Gastroesophageal sphincter (tissue), 4 donors: ENCODE measurements around the gene NME2. TPM values are rescaled to one million over a fixed set of nuclear protein-coding genes. Genes with fewer than 3 reads are reported as not detected.

Experiments
- ATAC-seq: fragments of 150-250 bp; one replicate; pipeline ENCODE4 v1.9.1; 2016; ENCODE audit warnings: mild to moderate bottlenecking, moderate library complexity
- H3K27ac ChIP-seq, 4 donors: fragments of 200-600 bp; sonication (generic) in 3 of 4; 1 replicate in 3 of 4; 2 replicates in 1 of 4; pipeline ENCODE4 v1.5.1; 2016 to 2019
- H3K27me3 ChIP-seq: fragments of 200-600 bp; sonication (generic); one replicate; pipeline ENCODE4 v1.5.1; 2019
- H3K36me3 ChIP-seq, 2 donors: fragments of 200-600 bp; sonication (generic); one replicate each; pipeline ENCODE4 v1.5.1; 2019; ENCODE audit warnings: control low read depth in 1 of 2
- H3K4me1 ChIP-seq, 3 donors: fragments of 200-600 bp; sonication (generic); 1 replicate in 2 of 3; 2 replicates in 1 of 3; pipeline ENCODE4 v1.5.1; 2016 to 2019; ENCODE audit warnings: control low read depth in 2 of 3
- H3K4me3 ChIP-seq, 2 donors: fragments of 200-600 bp; sonication (generic); one replicate each; pipeline ENCODE4 v1.5.1; 2019; ENCODE audit warnings: mild to moderate bottlenecking in 1 of 2, moderate library complexity in 1 of 2
- H3K9me3 ChIP-seq, 3 donors: fragments of 200-600 bp; sonication (generic); one replicate each; pipeline ENCODE4 v1.5.1; 2017 to 2019; ENCODE audit warnings: control low read depth in 2 of 3
- EP300 ChIP-seq: sonication (generic); formaldehyde crosslinking; IDR thresholded peaks from one replicate; pipeline ENCODE4 v1.6.1; 2017; ENCODE audit warnings: antibody characterized with exemption, mild to moderate bottlenecking
- POLR2A ChIP-seq, 2 donors: fragments of 450-650 bp; IDR thresholded peaks; one replicate each; pipeline ENCODE4 v1.6.1; 2017; ENCODE audit warnings: antibody characterized with exemption in 2 of 2, mild to moderate bottlenecking in 2 of 2, moderate library complexity in 1 of 2
- POLR2AphosphoS5 ChIP-seq: sonication (generic); formaldehyde crosslinking; IDR thresholded peaks from one replicate; pipeline ENCODE4 v1.6.1; 2017; ENCODE audit warnings: antibody characterized with exemption
- WGBS, 2 donors: methylation state at CpG; one replicate each; pipeline ENCODE4 v1.1.5; 2018; ENCODE audit warnings: low coverage in 1 of 2; 5-methylcytosine and 5-hydroxymethylcytosine counted together
- total RNA-seq, 4 donors: library from RNA; depleted of rRNA; stranded (reverse); fragments of >200 nt; gene quantifications; one replicate each; pipeline ENCODE4 v1.1.0, GENCODE V29; 2016
- TF ChIP-seq, protein P1 (sequence below), 4 experiments: fragments of 200-600 bp in 2 of 4; fragments of 450-650 bp in 2 of 4; sonication (generic) in 1 of 4; IDR thresholded peaks; one replicate each; pipeline ENCODE4 v1.5.1; 2017 to 2019; ENCODE audit warnings: antibody characterized with exemption in 4 of 4, mild to moderate bottlenecking in 2 of 4, moderate library complexity in 2 of 4

NME2 gene
- total RNA-seq, 4 donors from 2014 or later = 321 to 410 (median 361) TPM

DNA sequence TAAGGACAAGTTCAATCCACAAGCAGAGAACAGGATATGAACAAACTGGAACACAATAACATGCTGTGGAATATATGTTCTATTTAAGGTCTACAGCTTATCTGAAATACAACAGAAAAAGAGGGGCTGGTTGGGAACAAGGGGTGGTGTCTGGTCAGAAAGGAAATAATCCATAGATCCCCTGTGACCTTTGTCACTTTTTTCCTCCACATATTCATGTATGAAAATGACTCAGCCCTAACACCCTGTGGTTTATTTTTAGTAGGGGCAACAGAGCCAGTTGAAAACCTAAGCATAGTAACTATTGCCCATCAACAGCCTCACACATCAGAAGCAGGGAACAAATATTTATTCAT is 33.3 kb upstream of the NME2 start:
- H3K27ac ChIP-seq = peak overlapping the region in 3 of 4 donors; percentile 24 to 60 (median 52)

GRCh38 chr17:51133365-51133764 is 32.8 kb upstream of the NME2 start:
- H3K9me3 ChIP-seq = no peaks in the 10 kb centered on the region
- no peak for ATAC-seq
- H3K27me3 ChIP-seq = no peaks in the 10 kb centered on the region
- WGBS, 2 donors = 57 to 65% methylated on average over 2 of the region's 2 CpGs
- no peak overlapping the region for H3K4me3 ChIP-seq
- peaks cover 0 to 16% (median 3%) of the 10 kb centered on the region in 3 donors for H3K4me1 ChIP-seq
- H3K36me3 ChIP-seq = no peaks in the 10 kb centered on the region
- H3K27ac ChIP-seq = peak overlapping the region in 3 of 4 donors; percentile 24 to 60 (median 52)
- TF ChIP-seq POLR2A (IDR thresholded peaks at IDR 0.05) (no peak), POLR2AphosphoS5 (no peak), EP300 (no peak)
- TF ChIP-seq, protein P1, sequence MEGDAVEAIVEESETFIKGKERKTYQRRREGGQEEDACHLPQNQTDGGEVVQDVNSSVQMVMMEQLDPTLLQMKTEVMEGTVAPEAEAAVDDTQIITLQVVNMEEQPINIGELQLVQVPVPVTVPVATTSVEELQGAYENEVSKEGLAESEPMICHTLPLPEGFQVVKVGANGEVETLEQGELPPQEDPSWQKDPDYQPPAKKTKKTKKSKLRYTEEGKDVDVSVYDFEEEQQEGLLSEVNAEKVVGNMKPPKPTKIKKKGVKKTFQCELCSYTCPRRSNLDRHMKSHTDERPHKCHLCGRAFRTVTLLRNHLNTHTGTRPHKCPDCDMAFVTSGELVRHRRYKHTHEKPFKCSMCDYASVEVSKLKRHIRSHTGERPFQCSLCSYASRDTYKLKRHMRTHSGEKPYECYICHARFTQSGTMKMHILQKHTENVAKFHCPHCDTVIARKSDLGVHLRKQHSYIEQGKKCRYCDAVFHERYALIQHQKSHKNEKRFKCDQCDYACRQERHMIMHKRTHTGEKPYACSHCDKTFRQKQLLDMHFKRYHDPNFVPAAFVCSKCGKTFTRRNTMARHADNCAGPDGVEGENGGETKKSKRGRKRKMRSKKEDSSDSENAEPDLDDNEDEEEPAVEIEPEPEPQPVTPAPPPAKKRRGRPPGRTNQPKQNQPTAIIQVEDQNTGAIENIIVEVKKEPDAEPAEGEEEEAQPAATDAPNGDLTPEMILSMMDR (IDR thresholded peaks at IDR 0.05) = no peak

More for the DNA sequence above, 33.3 kb upstream of the NME2 start:
- Histone ChIP-seq H3K4me1 (peaks cover 0 to 20% (median 3%) of the 10 kb centered on the region in 3 donors), H3K36me3 (no peaks in the 10 kb centered on the region), H3K9me3 (no peaks in the 10 kb centered on the region), H3K27me3 (no peaks in the 10 kb centered on the region), H3K4me3 (no peak overlapping the region)
- TF ChIP-seq POLR2A (IDR thresholded peaks at IDR 0.05) (no peak), EP300 (no peak), POLR2AphosphoS5 (no peak)
- TF ChIP-seq, protein P1 (IDR thresholded peaks at IDR 0.05) = no peak
- no peak for ATAC-seq

DNA sequence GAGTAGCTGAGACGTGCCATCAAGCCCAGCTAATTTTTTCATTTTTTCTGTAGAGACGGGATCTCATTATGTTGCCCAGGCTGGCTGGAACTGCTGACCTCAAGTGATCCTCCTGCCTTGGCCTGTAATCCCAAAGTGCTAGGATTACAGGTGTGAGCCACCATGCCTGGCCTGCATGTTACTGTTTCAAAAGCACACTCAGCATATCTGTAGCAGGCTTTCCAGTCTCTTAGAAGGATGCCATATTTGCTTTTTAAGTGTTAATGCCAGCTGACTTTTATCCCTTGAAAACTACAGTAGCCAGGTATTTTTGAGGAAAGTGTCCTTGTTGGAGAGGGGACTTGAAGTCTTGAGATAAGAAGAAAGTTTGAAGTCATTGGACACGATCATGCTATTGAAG is 30.3 kb upstream of the NME2 start:
- no peaks in the 10 kb centered on the region for H3K36me3 ChIP-seq
- H3K9me3 ChIP-seq = no peaks in the 10 kb centered on the region
- H3K27me3 ChIP-seq = no peaks in the 10 kb centered on the region
- no peak for ATAC-seq
- TF ChIP-seq POLR2A (IDR thresholded peaks at IDR 0.05) (no peak), EP300 (no peak), POLR2AphosphoS5 (no peak)
- TF ChIP-seq, protein P1 (IDR thresholded peaks at IDR 0.05) = no peak
- 92 to 100% methylated on average over 2 of the region's 3 CpGs for WGBS, 2 donors
- H3K4me3 ChIP-seq = no peak overlapping the region
- H3K4me1 ChIP-seq = peaks cover 0 to 15% (median 3%) of the 10 kb centered on the region in 3 donors
- no peak overlapping the region for H3K27ac ChIP-seq

GRCh38 chr17:51142597-51142996 is 23.6 kb upstream of the NME2 start:
- H3K4me1 ChIP-seq = no peaks in the 10 kb centered on the region
- TF ChIP-seq POLR2A (IDR thresholded peaks at IDR 0.05) (no peak), POLR2AphosphoS5 (no peak)
- TF ChIP-seq, protein P1 (IDR thresholded peaks at IDR 0.05) = no peak

GRCh38 chr17:51144266-51145022 is 21.8 kb upstream of the NME2 start:
- TF ChIP-seq POLR2AphosphoS5 (no peak), EP300 (no peak), POLR2A (IDR thresholded peaks at IDR 0.05) (no peak)
- TF ChIP-seq, protein P1 (IDR thresholded peaks at IDR 0.05) = no peak
- WGBS, 2 donors = 60 to 72% methylated on average over 2 to 4 of the region's 6 CpGs
- H3K27ac ChIP-seq = no peak overlapping the region
- no peaks in the 10 kb centered on the region for H3K27me3 ChIP-seq
- H3K9me3 ChIP-seq = no peaks in the 10 kb centered on the region
- H3K4me1 ChIP-seq = no peaks in the 10 kb centered on the region
- no peak for ATAC-seq
- H3K4me3 ChIP-seq = no peak overlapping the region
- no peaks in the 10 kb centered on the region for H3K36me3 ChIP-seq

More at GRCh38 chr17:51142597-51142996, 23.6 kb upstream of the NME2 start:
- 96% methylated on average over 2 of the region's 2 CpGs; no CpG with 5 or more reads in 1 of the 2 donors for WGBS, 2 donors
- ATAC-seq = no peak
- Histone ChIP-seq H3K36me3 (no peaks in the 10 kb centered on the region), H3K4me3 (no peak overlapping the region), H3K9me3 (no peaks in the 10 kb centered on the region), H3K27ac (no peak overlapping the region), H3K27me3 (no peaks in the 10 kb centered on the region)
